IMR-90 (cell line): ENCODE data around the gene LINC00237. TPM values are rescaled to one million over a fixed set of nuclear protein-coding genes. Genes with fewer than 3 reads are reported as not detected.

Source experiments
- ATAC-seq: fragments of 200-7000 bp; cut with Tn5 transposase; 2 replicates; pipeline ENCODE4 v1.9.1; 2020; ENCODE audit warnings: low read depth, mild to moderate bottlenecking, moderate library complexity
- BruUV-seq: library from RNA; stranded (reverse); fragments of 400-500 nt; replicated peaks from 2 replicates; lab custom pipeline; 2021; lab: Mats Ljungman, UMichigan
- CTCF ChIA-PET: fragments of 300-600 bp; formaldehyde crosslinking; extraction: SDS; loops from one replicate; lab custom pipeline; 2021; ENCODE audit warnings: antibody characterized with exemption; lab: Yijun Ruan, JAX
- POLR2A ChIA-PET: fragments of 300-600 bp; sonication (Branson Sonifier 250); formaldehyde crosslinking; loops from one replicate; lab custom pipeline; 2022; ENCODE audit warnings: antibody characterized with exemption; ENCODE audit not compliant: unreplicated experiment; lab: Charles Lee
- DNase-seq: peaks from one replicate; pipeline ENCODE4 v3.0.0; 2013
- H2AFZ ChIP-seq: replicated peaks from 2 replicates; pipeline ENCODE3; 2013; ENCODE audit warnings: low read length, mild to moderate bottlenecking; ENCODE audit not compliant: poor library complexity
- H2AK5ac ChIP-seq: 2 replicates; pipeline ENCODE4 v1.6.1; 2013; ENCODE audit warnings: low read depth, low read length, inconsistent platforms
- H2AK9ac ChIP-seq: replicated peaks from 2 replicates; pipeline ENCODE3; 2013; ENCODE audit warnings: mild to moderate bottlenecking, low read depth, low read length, moderate library complexity; ENCODE audit not compliant: poor library complexity
- H2BK120ac ChIP-seq: 2 replicates; pipeline ENCODE4 v1.6.1; 2013; ENCODE audit warnings: low read depth, low read length, inconsistent platforms
- H2BK15ac ChIP-seq: 3 replicates; pipeline ENCODE4 v1.6.1; 2013; ENCODE audit warnings: low read depth, low read length, inconsistent platforms
- H2BK20ac ChIP-seq: 2 replicates; pipeline ENCODE4 v1.6.1; 2013; ENCODE audit warnings: low read depth, mild to moderate bottlenecking, inconsistent platforms, low read length, moderate library complexity
- H2BK5ac ChIP-seq: 2 replicates; pipeline ENCODE4 v1.6.1; 2013; ENCODE audit warnings: mild to moderate bottlenecking, low read depth, low read length, inconsistent platforms; ENCODE audit not compliant: poor library complexity, severe bottlenecking
- H3K14ac ChIP-seq: replicated peaks from 2 replicates; pipeline ENCODE4 v1.6.1; 2013; ENCODE audit warnings: low read depth, low read length, inconsistent platforms
- H3K18ac ChIP-seq: 2 replicates; pipeline ENCODE4 v1.6.1; 2013; ENCODE audit warnings: low read depth, low read length, control low read depth
- H3K23ac ChIP-seq: 2 replicates; pipeline ENCODE4 v1.6.1; 2013; ENCODE audit warnings: low read depth, low read length, inconsistent platforms
- H3K27ac ChIP-seq: 2 replicates; pipeline ENCODE4 v1.5.1; 2013; ENCODE audit warnings: mild to moderate bottlenecking, control low read depth, low read length; ENCODE audit not compliant: insufficient read depth
- H3K27me3 ChIP-seq: 2 replicates; pipeline ENCODE4 v1.6.1; 2013; ENCODE audit warnings: low read length; ENCODE audit not compliant: control insufficient read depth, insufficient read depth
- H3K36me3 ChIP-seq: 2 replicates; pipeline ENCODE4 v1.6.1; 2013; ENCODE audit warnings: low read length, mixed read lengths; ENCODE audit not compliant: control insufficient read depth, insufficient read depth
- H3K4ac ChIP-seq: 2 replicates; pipeline ENCODE4 v1.6.1; 2013; ENCODE audit warnings: low read depth, low read length, inconsistent platforms
- H3K4me1 ChIP-seq: 2 replicates; pipeline ENCODE4 v1.6.1; 2013; ENCODE audit warnings: low read length, mixed read lengths; ENCODE audit not compliant: control insufficient read depth, insufficient read depth
- H3K4me2 ChIP-seq: 2 replicates; pipeline ENCODE4 v1.6.1; 2013; ENCODE audit warnings: low read depth, mild to moderate bottlenecking, control low read depth, low read length, moderate library complexity
- H3K4me3 ChIP-seq: 2 replicates; pipeline ENCODE4 v1.5.1; 2013; ENCODE audit warnings: low read depth, mild to moderate bottlenecking, control low read depth, low read length, moderate library complexity; ENCODE audit not compliant: insufficient read depth
- H3K56ac ChIP-seq: 2 replicates; pipeline ENCODE4 v1.6.1; 2013; ENCODE audit warnings: low read length, inconsistent platforms; ENCODE audit not compliant: insufficient read depth; ENCODE audit errors: extremely low read depth
- H3K79me1 ChIP-seq, 2 experiments: 2 replicates each; pipeline ENCODE4 v1.6.1; 2013; ENCODE audit warnings: low read length in 2 of 2, inconsistent platforms in 1 of 2, low read depth in 1 of 2
- H3K9ac ChIP-seq: 2 replicates; pipeline ENCODE4 v1.6.1; 2013; ENCODE audit warnings: low read depth, low read length, control low read depth
- H3K9me1 ChIP-seq: 2 replicates; pipeline ENCODE4 v1.6.1; 2013; ENCODE audit warnings: low read length, inconsistent platforms; ENCODE audit not compliant: insufficient read depth
- H3K9me3 ChIP-seq: 2 replicates; pipeline ENCODE4 v1.6.1; 2013; ENCODE audit warnings: low read length; ENCODE audit not compliant: control insufficient read depth, insufficient read depth
- H4K20me1 ChIP-seq: 2 replicates; pipeline ENCODE4 v1.6.1; 2013; ENCODE audit warnings: low read length, inconsistent platforms; ENCODE audit not compliant: insufficient read depth
- H4K5ac ChIP-seq: 2 replicates; pipeline ENCODE4 v1.6.1; 2013; ENCODE audit warnings: mild to moderate bottlenecking, low read depth, low read length, control low read depth
- H4K8ac ChIP-seq, 2 experiments: 2 replicates each; pipeline ENCODE4 v1.6.1; 2013; ENCODE audit warnings: low read depth in 2 of 2, low read length in 2 of 2, control low read depth in 1 of 2, inconsistent platforms in 1 of 2
- H4K91ac ChIP-seq: 2 replicates; pipeline ENCODE4 v1.6.1; 2013; ENCODE audit warnings: low read depth, low read length, inconsistent platforms; ENCODE audit not compliant: insufficient read depth
- CEBPB ChIP-seq: IDR thresholded peaks from 2 replicates; pipeline ENCODE4 v1.6.1; 2012; ENCODE audit warnings: low read depth, low read length, improper control_type of control experiment
- CHD1 ChIP-seq: IDR thresholded peaks from 2 replicates; pipeline ENCODE4 v1.6.1; 2012; ENCODE audit warnings: low read depth, low read length, improper control_type of control experiment
- RAD21 ChIP-seq: IDR thresholded peaks from 2 replicates; pipeline ENCODE4 v1.6.1; 2012; ENCODE audit warnings: low read length, improper control_type of control experiment
- RFX5 ChIP-seq: IDR thresholded peaks from 2 replicates; pipeline ENCODE4 v1.8.0; 2012; ENCODE audit warnings: low read depth, mild to moderate bottlenecking, low read length, moderate library complexity
- WGBS, 2 experiments: methylation state at CpG; one replicate each; pipeline versions ENCODE4 v1.1.5 to v1.1.7; 2013; ENCODE audit warnings: missing lambda C conversion rate in 2 of 2; ENCODE audit not compliant: insufficient read length in 1 of 2; ENCODE audit errors: extremely low coverage in 2 of 2; 5-methylcytosine and 5-hydroxymethylcytosine counted together
- dilution Hi-C: fragments of 300-500 bp; cut with HindIII; formaldehyde crosslinking; loops from one replicate; pipeline ENCODE4 v1.14.3; 2018; ENCODE audit warnings: low sequenced_read_pairs; ENCODE audit not compliant: unreplicated experiment
- in situ Hi-C: fragments of 300-500 bp; cut with MboI; formaldehyde crosslinking; loops from 3 replicates; pipeline ENCODE4 v1.14.3; 2019; ENCODE audit warnings: low sequenced_read_pairs, inconsistent platforms, mixed read lengths
- intact Hi-C: fragments of 100-400 bp; cut with micrococcal nuclease; formaldehyde crosslinking; loops from 2 replicates; pipeline ENCODE4 v1.10.0; 2022
- polyA plus RNA-seq, 3 experiments: library from polyadenylated mRNA; depleted of rRNA; stranded (reverse); fragments of >200 nt; gene quantifications; 2 replicates each; pipeline ENCODE4 v1.2.3, GENCODE V29; 2012; ENCODE audit warnings: low replicate concordance in 1 of 3
- total RNA-seq: library from RNA; depleted of rRNA; stranded (reverse); fragments of >200 nt; gene quantifications from 2 replicates; pipeline ENCODE4 v1.2.3, GENCODE V29; 2012
- TF ChIP-seq, protein P1 (sequence below): conservative IDR thresholded peaks from 2 replicates; pipeline ENCODE4 v1.5.1; 2012; ENCODE audit warnings: mild to moderate bottlenecking, low read depth, low read length, improper control_type of control experiment
- TF ChIP-seq, protein P2 (sequence below): fragments of 150-350 bp; IDR thresholded peaks from 2 replicates; pipeline ENCODE4 v1.6.1; 2017; ENCODE audit warnings: mild to moderate bottlenecking, antibody characterized with exemption, low read length, low read depth

The LINC00237 gene
- total and polyA plus RNA-seq, 2 of the 4 experiments (the other 2 are of a cell fraction) = not detected

GRCh38 chr20:21096321-21097043 is 9.7 kb downstream of the LINC00237 start:
- Histone ChIP-seq H3K36me3 (no peaks in the 10 kb centered on the region), H4K8ac (no peak overlapping the region), H3K9me3 (peaks cover 5% of the 10 kb centered on the region), H3K4me1 (peaks cover 5% of the 10 kb centered on the region; the same call in 1 of the 2 replicates), H3K4me2 (no peak overlapping the region), H4K91ac (no peak overlapping the region), H3K27me3 (peaks cover 55% of the 10 kb centered on the region), H2BK20ac (no peak overlapping the region), H3K79me1 (no peaks in the 10 kb centered on the region), H2BK120ac (no peak overlapping the region), H3K56ac (no peak overlapping the region), H2AK5ac (no peak overlapping the region), H3K23ac (no peak overlapping the region), H3K9me1 (no peaks in the 10 kb centered on the region), H3K27ac (no peak overlapping the region), H2AK9ac (no peak overlapping the region), H3K4me3 (no peak overlapping the region), H2AFZ (no peak overlapping the region), H3K14ac (no peak overlapping the region), H2BK15ac (no peak overlapping the region), H3K18ac (no peak overlapping the region), H2BK5ac (no peak overlapping the region), H4K5ac (no peak overlapping the region), H4K20me1 (no peaks in the 10 kb centered on the region), H3K4ac (no peak overlapping the region), H3K9ac (no peak overlapping the region)
- DNase-seq (peak; percentile 32), ATAC-seq (peak; percentile 79)
- no TSS peak for BruUV-seq
- dilution Hi-C loops = no loop called here
- ChIA-PET POLR2A (interaction anchor here (0.5 kb wide), 1 partner anchor 406 kb away, joined by 5 read pairs; no protein-coding TSS in a partner anchor), CTCF (no interaction called here)
- in situ Hi-C loops = no loop called here
- TF ChIP-seq, protein P1, sequence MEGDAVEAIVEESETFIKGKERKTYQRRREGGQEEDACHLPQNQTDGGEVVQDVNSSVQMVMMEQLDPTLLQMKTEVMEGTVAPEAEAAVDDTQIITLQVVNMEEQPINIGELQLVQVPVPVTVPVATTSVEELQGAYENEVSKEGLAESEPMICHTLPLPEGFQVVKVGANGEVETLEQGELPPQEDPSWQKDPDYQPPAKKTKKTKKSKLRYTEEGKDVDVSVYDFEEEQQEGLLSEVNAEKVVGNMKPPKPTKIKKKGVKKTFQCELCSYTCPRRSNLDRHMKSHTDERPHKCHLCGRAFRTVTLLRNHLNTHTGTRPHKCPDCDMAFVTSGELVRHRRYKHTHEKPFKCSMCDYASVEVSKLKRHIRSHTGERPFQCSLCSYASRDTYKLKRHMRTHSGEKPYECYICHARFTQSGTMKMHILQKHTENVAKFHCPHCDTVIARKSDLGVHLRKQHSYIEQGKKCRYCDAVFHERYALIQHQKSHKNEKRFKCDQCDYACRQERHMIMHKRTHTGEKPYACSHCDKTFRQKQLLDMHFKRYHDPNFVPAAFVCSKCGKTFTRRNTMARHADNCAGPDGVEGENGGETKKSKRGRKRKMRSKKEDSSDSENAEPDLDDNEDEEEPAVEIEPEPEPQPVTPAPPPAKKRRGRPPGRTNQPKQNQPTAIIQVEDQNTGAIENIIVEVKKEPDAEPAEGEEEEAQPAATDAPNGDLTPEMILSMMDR = no peak
- no peak for TF ChIP-seq CHD1
- TF ChIP-seq CEBPB = no peak
- no peak for TF ChIP-seq RAD21
- TF ChIP-seq, protein P2, sequence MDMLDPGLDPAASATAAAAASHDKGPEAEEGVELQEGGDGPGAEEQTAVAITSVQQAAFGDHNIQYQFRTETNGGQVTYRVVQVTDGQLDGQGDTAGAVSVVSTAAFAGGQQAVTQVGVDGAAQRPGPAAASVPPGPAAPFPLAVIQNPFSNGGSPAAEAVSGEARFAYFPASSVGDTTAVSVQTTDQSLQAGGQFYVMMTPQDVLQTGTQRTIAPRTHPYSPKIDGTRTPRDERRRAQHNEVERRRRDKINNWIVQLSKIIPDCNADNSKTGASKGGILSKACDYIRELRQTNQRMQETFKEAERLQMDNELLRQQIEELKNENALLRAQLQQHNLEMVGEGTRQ = peak; percentile 75
- no peak for TF ChIP-seq RFX5
- 11% methylated on average over 1 of the region's 10 CpGs; no CpG with 5 or more reads in 1 of the 2 experiments for WGBS, 2 experiments
- intact Hi-C loops = no loop called here
